ENCODE measurements around the gene OAT.
A peak's percentile ranks its signal among the peaks of the same experiment; 100 is the strongest.

OAT gene

DNA sequence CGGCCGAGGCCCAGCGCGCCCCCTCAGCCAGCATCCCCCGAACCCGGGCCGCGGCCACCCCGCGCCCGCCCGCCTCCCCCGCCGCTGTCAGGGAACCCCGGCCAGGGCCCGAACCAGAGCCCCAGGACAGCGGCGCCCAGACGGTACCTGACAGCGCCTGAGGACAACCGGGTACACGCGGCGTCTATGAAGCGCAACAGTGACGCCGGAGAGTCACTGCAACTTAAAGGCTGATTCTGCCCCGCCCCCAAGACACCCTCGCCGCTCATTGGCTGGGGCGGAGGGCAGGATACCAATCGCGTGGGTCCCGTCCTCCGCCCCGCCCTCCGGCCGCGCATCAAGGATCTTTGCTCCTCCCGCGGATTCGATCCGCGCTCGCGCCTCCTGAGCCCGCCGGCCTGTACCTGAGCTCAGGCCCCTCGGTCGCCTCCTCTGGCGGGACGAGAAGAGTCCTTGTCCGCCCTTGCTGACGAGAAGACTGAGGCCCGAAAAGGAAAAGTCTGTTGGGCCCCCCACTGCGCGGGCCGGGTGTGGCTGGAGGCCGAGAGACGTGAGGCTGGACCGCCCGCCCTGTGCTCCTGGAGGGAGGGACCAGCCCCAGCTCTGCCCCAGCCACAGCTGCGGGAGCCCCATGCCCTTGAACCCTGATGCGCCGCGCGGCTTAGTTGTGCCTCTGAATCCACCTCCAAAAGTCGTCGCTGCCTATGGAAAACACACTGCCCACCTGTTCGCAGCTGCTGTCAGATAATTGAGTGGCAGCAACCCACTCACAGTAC lies at the start of gene OAT:
OAT (minus strand) TSS at position 198 of the 776 bp plus-strand sequence. CDS start 6,752 bp downstream, outside the sequence.
- DNase-seq, result peak; percentile 97

GRCh38 chr10:124467165-124467564 lies 48.4 kb upstream of the OAT start:
- no peak for DNase-seq

DNA sequence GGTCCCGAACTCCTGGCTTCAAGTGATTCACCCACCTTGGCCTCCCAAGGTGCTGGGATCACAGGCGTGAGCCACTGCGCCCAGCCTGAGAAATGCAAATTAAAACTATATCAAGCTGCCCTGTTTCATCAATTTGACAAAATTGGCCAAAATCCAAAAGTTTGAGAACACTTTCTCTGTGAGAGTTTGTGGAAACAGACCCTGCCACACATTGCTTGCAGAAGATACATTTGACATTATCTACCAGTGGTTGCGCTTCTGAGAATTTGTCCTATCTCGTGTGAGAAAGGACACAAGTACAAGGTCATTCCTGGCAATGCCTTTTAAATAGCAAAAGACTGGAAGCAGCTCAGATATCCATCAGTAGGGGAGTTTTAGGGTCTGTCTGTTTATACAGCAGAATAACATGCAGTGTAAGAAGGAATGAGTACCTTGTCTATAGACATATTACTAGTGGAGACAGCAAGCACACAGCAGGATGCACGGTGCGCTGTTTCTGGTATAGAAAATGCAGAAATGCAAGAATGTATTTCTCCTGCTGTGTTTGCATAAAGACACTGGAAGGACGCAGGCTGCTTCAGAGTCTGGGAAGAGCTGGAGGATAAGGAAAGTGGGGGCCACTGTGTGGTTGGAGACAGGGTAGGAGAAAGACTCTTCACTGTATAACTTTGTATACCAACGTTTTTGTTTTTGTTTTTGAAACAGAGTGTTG lies 47.2 kb upstream of the OAT start:
- DNase-seq, result no peak

GRCh38 chr10:124465003-124465776 lies 46.5 kb upstream of the OAT start:
- no peak for DNase-seq

- no peak for DNase-seq
Observed at GRCh38 chr10:124464028-124464965, 45.6 kb upstream of the OAT start.

GRCh38 chr10:124462348-124462695 lies 43.6 kb upstream of the OAT start:
- DNase-seq, result no peak

DNA sequence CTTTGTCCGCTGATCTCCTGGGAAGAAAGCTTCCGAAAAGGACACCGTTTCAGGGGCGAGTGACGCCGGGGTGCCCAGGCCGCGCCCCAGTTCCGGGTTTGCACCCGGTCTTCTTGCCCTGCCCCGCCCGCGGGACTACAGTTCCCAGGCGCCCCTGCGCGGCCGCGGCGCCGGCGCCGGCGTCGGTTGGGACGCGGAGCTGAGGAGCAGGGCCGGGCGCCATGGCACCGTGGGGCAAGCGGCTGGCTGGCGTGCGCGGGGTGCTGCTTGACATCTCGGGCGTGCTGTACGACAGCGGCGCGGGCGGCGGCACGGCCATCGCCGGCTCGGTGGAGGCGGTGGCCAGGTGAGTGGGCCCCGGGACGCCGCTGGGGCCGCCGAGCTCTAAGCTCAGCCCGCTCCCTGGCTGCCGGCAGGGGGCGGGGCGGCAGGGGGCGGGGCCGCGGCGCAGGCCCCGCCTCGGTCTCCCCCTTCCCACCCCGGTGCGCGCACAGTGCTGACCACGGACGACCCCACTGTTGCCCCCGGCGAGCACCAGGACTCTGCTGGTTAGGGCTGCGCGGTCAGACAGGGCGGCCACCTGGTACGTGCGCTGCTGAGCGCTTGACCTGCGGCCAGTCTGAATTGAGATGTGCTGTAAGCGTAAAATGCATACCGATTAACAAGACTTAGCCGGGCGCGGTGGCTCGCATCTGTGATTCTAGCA lies 43.1 kb upstream of the OAT start, which contains the start of gene LHPP:
LHPP (plus strand) TSS at position 182 of the 706 bp plus-strand sequence; CDS start at position 222, 40 bp downstream.
- DNase-seq, result peak; percentile 88

DNA sequence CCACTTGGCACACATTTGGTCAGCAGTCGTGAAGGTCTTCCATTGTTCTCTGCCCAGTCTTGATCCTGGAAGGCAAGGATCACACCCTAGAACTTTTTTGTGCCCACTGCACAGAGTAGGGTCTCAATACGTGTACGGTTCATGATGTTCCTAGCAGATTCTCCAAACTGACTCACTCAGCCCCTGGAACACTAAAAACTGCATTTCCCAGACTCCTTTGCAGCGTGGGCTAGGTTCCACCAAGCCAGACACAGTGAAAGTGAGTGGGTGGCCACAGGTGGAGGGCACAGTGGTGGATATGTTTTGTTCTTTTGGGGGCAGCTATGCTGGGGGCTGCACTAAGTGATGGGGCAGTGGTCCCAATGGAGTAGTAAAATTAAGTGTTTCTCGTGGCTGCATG lies 41.4 kb upstream of the OAT start:
- no peak for DNase-seq

DNA sequence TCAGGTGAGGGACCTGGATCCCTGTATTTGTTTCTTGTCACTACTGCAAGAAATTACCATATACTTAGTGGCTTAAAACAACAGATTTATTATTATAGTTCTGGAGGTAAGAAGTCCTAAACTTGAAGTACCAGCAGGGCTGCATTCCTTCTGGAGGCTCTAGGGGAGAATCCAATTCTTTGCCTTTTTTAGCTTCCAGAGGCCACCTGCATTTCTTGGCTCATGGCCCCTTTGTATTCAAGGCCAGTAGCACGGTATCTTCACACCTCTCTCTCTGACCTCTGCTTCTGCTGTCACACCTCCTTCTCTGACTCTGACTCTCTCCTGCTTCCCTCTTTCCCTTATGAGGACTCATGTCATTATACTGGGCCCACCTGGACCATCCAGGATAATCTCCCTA lies 40.7 kb upstream of the OAT start:
- no peak for DNase-seq

GRCh38 chr10:124458889-124459288 lies 40.2 kb upstream of the OAT start:
- no peak for DNase-seq

DNA sequence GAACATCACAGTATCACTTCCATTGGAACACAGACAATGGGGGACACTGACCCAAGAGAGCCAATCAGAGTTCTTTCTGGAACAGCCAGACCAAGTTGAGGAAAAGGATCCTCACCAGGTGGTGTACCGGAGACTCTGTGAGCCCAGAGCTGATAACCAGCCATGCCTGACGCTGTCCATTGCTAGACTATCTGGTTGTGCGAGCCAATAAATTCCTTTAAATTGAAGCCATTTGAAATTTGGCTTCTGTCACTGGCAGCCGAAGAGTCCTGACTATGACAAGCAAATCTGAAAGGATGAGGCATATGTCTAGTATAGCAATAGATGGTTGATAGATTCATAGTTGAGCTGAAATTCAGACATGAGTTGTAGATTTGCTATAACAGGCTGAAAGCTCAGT lies 39.8 kb upstream of the OAT start:
- no peak for DNase-seq

GRCh38 chr10:124455441-124455840 lies 36.7 kb upstream of the OAT start:
- DNase-seq, result no peak

DNA sequence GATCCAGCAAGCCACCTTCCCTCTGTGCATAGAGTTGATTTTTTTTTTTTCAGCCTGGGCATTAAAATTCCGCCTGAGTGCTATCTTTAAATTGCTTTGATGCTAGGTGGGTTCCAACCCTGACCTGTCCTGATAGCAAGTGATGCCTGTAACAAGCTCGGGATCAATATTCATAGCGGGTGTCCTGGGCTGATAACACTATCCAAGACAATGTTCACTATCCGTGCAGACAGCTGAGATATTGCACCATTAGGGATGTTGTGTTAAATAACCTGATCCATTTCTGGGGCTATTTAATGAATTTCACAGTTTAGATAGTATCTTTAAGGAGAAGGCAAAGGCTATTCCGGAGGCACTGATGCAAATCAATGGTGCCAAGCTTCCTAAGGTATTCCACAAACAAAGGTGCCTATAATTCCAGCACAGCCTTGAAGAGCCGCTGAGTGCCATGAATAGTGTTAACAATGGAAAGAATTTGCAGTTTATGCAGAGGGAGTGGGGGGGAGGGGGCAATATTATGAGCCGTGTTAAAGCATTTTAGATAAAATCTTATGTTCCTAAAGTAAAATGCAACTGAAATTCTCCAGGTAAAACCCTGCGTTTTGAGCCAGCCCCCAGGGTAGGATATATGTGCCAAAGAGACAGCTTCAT lies 35.4 kb upstream of the OAT start:
- DNase-seq, result no peak

GRCh38 chr10:124451276-124451675 lies 32.6 kb upstream of the OAT start:
- DNase-seq, result no peak

DNA sequence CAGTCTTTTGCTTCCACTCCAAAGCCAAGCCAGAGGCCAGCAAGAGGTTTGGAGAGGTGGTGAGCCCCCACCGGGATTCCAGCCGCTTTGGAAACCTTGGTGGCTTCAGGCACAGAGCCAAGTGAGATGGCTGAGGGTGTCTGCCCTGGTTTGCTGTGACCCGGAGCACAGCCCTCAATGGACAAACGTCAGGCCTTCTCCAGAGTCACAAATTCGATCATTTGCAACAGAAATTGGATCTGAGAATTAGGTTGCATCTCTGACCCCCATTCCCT lies 32.0 kb upstream of the OAT start:
- no peak for DNase-seq

GRCh38 chr10:124450012-124450782 lies 31.5 kb upstream of the OAT start, which contains the start of gene NKX1-2:
TSS of gene NKX1-2 (minus strand) at chr10:124450035. CDS start at chr10:124449943, 92 bp downstream.
- DNase-seq, result no peak

DNA sequence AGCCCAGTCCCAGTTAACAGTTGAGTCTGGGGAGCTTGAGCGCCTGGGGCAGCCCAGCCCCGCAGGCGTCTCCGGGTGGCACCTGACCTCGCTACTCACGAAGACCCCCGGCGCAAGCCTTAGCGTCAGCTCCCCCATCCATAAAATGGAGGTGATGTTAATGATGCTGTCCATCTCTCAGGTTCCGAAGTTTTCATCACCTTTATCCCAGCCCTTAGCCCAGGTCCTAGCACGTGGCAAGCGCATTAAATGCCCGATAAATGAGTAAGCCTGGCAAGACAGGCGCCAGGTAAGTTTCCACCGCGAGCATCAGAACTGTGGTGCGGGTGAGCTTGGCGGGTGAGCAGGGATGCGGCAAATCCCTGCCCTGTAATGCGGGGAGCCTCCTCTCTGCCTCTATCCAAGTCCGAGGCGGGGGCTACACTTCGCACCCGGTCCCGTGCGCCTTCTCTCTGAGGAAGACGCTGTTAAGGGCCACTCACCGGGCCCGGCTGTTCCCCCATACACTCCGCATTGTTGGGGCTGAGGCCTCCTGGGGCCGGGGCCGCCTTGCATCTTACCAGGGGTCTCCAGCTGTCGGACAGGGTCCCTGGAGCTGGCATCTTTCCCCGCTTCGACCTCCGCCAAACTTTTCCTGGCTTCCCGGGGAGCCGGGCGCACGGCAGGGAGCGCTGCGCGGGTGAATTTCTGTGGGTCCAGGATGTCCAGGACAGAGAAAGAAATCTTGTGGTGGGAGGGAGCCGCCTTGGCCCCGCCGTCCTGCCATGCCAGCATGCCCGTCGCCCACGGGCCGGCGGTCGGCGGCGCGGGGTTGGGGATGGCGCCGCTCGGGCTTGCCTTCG lies 30.7 kb upstream of the OAT start:
- DNase-seq, result no peak

DNA sequence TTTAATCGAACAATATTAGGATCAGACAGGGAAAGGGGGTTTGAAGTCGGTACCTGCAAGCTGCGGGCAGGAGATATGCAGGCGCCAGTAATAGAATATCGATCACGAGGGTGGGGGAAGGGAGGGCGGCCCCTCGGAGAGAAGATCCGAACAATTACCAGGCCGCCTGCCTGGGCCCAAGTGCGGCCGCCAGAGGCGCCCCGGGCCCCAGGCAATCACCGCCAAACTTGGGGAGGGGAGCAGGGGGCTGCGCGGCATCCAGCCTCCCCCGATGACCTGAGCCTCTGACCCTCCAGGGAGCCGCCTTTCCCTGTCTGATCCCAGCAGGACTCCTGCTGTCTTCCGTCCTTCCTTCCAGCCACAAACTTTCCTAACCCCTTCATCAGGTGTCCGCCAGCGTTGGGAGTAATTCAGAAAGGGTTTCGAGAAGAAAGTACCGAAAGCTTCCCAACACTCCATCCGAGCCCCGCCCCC lies 30.0 kb upstream of the OAT start:
- no peak for DNase-seq

DNA sequence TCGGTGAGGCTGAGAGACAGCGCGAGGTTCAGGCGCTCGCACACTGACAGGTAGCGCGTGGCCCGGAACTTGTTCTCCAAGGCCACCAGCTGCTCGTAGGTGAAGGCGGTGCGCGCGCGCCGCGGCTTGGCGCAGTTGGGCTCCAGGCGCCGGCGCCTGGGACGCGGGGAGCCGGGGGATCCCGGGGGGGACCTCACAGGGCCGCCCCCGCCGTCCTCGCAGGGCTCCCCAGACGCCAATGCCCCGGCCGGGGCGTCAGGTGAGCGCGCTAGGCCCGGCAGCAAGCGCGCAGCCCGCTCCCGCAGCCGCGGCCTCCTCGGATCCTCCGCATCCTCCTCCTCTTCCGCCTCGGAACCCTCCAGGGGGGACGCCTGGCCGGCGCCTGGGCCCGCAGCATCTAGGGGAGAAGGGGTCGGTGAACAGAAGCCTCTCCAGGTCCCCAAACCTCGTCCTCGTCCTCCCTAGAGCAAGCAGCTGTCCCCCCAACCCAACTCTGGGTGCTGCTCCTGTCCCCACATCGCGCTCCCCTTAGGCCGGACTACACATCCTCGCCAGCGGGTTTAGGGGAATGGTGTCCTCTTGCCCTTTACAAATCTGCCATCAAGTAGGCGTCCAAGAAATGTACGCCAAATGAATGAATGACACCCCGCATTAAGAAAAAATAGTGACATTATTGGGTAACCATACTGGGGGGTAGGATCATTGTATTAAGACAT lies 29.2 kb upstream of the OAT start:
- DNase-seq, result no peak

Measured in stimulated activated CD4-positive, alpha-beta T cell treated with anti-CD3 and anti-CD28 coated beads, Interleukin-4, amount 100 ng/mL, for 24 hours (primary cell).